CD4-positive, alpha-beta T cell treated with Interleukin-2 at 100 ng/mL for 4 hours (primary cell): ENCODE results near the gene SRF.

Source experiments
- DNase-seq: peaks from one replicate; pipeline ENCODE4 v3.0.0-alpha.2; 2020; ENCODE audit warnings: low spot score

Gene SRF

DNA sequence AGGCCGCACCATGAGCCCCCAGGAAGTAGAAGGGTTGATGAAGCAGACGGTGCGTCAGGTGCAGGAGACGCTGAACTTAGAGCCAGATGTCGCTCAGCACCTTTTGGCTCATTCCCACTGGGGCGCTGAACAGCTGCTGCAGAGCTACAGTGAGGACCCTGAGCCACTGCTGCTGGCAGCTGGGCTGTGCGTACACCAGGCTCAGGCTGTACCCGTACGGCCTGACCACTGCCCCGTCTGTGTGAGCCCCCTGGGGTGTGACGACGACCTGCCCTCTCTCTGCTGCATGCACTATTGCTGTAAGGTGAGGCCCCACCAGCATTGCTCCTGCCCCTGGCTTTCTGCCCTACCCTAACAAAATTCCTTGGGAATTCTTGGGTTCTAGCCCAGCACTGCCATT is 45.1 kb downstream of the SRF start:
- no peak for DNase-seq

DNA sequence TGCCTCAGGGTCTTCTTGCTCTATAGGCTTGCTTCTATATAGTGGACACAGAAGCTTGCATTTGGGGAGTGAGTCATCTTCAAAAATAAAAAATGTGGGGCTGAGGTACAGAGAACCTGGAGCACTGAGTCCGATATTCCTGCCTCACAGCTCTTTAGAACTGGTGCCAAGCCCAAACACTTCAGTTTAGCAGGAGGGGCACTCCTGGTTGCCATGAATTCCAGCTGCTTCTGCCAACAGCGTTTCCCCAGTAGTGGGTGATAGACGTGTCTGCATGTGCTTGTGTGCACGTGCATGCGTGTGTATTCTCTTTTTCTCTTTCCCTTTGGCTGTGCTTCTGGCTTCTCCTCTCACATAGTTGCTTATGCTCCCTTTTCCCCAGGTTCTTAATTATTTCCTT is 46.3 kb downstream of the SRF start:
- no peak for DNase-seq

DNA sequence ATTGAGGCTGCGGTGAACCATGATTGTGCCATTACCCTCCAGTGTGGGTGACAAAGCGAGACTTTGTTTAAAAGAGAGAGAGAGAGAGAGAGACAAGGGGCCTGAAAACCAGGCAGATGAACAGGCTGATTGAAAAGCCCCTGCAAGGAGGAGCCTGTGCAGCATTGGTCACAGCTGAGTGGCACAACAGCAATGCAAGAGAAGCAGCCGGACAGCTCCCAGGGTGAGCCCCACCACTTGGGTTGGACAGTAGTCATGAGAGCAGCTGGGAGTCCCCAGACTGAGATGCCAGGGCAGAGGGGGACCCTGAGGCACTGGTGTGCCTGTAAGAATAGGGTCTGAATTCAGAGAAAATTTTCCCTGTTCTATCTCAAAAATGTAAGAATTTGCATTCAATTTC is 48.0 kb downstream of the SRF start:
- no peak for DNase-seq

DNA sequence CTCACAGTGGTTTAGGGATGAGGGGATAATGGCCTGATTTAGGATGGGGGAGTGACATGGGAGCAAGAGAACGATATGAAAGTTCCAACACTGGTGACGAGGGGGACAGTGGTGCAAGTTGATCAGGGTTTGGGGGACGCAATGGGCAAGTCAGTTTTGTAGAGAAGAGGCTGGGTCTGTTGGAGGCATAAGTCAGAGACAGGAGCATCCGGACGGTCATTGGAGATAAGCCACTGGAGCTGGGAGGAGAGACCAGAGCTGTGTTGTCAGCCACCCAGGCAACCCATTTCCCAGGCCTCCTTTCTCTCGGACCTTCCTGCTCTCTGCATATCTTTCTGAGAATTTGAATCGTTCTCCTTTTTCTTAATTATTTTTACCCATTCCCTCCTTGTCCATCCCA is 48.7 kb downstream of the SRF start:
- DNase-seq: no peak

DNA sequence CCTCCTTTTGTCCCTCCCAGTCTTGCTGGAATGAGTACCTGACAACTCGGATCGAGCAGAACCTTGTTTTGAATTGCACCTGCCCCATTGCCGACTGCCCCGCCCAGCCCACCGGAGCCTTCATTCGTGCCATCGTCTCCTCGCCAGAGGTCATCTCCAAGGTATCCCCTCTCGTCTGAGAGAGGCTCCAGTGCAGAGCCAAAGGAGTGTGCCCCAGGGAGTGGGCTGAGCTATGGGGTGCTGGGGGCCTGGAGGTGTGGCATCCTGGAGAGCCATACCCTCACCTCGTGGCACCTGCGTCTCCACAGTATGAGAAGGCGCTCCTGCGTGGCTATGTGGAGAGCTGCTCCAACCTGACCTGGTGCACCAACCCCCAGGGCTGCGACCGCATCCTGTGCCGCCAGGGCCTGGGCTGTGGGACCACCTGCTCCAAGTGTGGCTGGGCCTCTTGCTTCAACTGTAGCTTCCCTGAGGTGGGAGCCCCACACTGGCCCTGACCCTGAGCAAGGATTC is 49.4 kb downstream of the SRF start:
- no peak for DNase-seq

DNA sequence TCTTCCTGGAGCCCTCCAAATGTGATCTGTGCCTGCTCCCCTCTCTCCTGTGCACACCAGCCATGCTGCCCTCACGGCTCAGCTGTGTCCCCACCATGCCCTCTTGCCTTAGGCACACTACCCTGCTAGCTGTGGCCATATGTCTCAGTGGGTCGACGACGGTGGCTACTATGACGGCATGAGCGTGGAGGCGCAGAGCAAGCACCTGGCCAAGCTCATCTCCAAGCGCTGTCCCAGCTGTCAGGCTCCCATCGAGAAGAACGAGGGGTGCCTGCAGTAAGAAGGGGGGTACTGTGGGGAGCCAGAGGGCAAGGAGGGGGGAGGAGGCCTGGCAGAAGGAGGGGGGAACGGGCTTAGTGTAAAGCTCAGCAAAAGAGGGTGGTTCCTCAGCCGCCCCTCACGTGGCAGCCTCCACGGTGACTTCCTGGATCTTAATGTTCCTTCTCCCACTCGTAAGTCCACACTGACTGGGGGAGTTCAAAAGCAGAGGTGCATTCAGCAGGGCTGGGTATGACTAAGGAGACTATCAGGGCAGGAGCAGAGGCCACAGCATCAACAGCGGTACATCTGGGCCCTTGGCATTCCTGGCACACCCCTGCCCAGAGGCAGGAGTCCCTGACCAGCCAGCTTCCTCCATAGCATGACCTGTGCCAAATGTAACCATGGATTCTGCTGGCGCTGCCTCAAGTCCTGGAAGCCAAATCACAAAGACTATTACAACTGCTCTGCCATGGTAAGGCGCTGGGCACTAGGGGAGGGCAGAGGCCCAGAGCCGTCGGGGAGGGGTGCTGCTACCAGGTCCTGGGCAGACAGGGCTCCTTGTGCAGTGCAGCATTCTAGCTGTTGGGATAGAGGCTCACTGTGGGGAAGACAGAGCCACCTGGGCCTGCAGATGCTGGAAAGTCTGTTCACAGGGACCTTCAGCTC is 50.2 kb downstream of the SRF start:
- no peak for DNase-seq

DNA sequence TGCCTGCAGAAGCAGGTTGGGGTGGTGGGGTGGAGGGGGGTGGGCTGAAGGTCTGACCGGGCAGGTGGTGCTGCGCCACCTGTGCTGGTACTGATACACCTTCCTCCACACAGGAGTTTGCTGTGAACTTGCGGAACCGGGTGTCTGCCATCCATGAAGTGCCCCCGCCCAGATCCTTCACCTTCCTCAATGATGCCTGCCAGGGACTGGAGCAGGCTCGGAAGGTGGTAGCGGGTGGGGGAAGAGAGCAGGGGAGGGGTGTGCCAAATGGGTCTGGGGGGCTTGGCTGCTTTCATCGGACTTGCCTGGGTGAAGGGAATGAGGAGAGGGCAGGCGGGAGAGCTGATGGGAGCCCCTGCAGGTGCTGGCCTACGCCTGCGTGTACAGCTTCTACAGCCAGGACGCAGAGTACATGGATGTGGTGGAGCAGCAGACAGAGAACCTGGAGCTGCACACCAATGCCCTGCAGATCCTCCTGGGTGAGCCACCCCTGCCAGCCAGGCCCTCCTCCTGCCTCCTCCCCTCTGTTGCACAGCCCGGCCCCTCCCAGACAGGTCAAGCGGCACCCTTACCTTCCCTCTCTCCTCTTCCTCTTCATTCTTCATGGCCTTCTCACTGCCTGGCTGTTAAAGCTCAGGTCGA is 51.5 kb downstream of the SRF start:
- DNase-seq: no peak

DNA sequence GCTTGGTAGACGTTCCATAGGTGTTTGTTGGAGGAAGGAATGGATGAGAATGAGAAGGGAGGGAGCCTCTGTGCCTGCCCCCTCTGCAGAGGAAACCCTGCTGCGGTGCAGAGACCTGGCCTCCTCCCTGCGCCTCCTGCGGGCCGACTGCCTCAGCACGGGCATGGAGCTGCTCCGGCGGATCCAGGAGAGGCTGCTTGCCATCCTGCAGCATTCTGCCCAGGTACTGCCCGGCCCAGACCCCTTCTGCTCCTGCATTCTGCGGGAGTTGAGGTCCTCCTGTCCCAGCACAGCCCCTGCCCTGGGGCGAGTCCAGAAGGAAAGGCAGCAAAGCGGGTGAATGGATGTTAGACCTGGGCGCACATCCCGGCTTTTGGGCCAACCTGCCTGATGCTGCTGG is 52.1 kb downstream of the SRF start:
- DNase-seq: no peak

DNA sequence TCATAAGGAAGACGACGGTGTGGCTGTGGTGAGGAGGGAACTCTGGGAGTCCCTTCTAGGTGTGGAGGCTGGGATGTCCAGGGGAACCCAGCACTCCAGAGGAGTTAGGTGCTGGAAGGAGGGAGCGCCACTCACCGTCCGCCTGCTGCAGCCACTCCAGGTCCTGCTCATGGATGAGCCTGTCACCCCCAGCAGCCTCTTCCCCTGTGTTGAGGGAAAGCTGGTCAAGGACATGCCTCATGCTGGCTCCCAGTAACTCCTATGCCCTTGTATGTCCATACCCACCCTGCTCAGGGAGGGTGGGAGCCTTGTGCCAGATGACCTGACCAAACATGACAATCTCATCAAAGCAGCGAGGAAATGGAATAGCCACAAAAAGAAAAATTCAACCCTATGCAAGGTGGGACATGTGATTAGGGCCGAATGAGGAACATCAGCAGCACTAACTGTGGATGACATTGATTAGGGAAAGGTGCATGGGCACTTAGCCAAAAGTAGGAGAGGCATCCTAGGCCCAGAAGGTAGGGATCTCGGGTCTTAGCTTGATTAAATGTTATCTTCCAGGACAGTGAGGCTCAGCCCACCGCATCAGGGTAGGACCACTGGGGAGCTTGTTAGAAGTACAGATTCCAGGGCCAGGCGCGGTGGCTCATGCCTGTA is 55.3 kb downstream of the SRF start:
- no peak for DNase-seq

DNA sequence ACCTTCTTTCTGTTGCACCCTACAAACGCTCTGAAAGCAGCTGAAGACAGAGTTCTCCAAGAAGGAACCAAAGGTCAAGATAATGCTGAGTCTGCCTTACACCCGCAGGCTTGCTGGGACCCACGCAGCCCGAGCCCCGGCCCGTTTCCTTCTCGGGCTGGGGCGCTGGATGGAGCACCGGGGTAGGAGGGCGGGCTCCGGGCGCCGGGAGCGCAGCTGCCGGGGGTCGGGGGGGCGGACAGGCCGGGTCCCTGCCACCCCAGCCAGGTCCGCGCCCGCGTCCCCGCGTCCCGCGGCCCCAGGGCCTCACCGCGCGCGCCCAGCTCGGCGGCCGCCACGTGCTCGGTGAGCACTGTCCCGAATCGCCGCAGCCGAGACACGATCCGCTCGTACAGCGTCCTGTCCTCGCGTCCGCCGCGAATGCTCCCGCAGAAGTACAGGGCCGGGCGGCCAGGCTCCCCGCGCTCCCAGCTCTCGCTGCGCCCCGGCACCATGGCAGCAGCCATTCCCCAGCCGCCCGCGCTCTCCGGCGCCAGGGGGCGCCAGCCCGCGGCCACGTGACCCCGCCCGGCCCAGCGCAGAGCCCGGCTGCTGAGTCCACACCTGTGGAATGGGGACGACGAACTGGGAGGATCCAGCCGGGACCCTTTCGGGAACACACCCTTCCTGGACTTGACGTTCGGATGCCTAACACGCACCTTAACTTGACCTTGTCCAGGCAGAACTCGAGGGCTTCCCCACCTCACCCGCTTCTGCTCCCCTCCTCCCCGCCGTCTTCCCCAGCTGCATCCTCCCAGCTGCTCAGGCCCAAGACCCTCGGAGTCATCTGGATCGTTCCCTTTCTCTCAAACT is 58.1 kb downstream of the SRF start, which contains the start of gene DNPH1:
Gene DNPH1, minus strand, starts transcription at position 531 of the 852 bp plus-strand sequence. Its CDS starts 25 bp downstream, at position 506.
- DNase-seq: peak; percentile 84

DNA sequence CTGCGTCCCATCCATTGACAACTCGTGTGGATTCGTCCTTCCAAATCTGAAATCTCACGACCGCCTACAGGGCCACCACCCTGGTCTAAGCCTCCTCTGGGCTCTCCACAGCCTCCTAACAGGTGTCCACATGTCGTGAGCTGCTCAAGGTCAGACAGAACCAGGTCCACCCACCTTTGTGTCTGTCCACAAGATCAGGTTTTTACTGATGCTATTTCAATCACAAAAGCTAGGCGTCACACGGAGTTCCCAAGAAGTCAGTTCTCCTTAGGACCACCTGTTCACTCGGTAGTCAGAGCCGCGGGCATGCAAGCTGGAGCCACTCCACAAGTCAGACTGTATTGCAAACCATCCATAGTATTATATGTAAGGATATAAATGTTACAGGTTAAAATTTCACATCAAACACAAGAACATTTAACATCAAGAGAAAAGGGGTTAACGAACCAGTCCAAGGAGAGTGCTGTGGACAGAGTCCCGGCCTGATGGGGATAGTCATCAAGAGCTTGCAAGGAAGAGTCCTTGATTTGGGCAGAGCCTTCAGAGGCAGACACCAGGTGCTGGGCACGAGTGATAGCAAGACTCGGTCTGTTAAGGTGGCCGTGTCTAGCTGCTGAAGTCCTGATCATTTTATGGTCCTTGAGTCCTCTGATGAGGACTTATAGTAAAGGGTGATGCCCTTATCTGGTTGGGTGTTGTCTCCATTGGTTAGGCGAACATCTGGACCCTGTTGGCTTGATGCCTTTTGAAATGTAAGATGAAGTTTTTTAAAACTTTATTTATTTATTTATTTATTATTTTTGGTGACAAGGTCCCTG is 58.9 kb downstream of the SRF start:
- DNase-seq: no peak

DNA sequence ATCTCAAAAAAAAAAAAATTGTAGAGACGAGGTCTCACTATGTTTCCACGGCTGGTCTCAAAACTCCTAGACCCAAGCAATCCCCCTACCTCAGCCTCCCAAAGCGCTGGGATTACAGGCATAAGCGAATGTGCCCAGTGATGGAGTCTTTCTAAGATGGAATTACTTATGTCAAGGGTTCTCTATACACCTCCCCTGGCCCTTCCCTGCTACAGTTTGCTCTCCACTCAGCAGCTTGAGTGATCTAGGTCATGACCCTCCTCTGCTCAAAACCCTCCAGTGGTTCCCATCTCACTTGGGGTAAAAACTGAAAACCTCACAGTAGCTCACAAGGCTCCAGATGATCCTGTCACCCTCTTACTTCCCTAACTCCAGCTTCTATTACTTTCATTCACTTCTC is 60.0 kb downstream of the SRF start:
- no peak for DNase-seq
